Measurements from ENCODE around the gene GPR34.

DNA sequence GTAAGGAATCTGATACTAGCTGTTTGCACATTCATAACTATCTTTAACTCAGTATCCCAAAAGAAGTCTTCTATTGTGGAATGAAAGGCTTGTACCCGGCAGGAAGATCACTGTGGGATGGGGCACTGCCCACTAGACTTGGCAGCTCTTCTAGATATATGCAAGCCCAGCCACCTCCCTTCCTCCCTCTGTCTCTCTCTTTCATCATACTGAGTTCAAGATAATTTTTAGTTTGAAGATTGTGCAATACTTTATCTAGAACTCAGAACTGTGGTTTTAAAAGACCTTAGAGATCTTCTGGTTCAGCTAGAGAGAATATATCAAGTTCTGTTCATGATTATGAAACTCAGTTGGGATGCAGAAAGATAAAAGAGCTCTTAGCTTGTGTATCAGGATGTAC lies 22.5 kb upstream of the GPR34 start:
- TF ChIP-seq POLR2AphosphoS5 (IDR thresholded peaks at IDR 0.05): no peak
- TF ChIP-seq, protein P1, sequence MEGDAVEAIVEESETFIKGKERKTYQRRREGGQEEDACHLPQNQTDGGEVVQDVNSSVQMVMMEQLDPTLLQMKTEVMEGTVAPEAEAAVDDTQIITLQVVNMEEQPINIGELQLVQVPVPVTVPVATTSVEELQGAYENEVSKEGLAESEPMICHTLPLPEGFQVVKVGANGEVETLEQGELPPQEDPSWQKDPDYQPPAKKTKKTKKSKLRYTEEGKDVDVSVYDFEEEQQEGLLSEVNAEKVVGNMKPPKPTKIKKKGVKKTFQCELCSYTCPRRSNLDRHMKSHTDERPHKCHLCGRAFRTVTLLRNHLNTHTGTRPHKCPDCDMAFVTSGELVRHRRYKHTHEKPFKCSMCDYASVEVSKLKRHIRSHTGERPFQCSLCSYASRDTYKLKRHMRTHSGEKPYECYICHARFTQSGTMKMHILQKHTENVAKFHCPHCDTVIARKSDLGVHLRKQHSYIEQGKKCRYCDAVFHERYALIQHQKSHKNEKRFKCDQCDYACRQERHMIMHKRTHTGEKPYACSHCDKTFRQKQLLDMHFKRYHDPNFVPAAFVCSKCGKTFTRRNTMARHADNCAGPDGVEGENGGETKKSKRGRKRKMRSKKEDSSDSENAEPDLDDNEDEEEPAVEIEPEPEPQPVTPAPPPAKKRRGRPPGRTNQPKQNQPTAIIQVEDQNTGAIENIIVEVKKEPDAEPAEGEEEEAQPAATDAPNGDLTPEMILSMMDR (IDR thresholded peaks at IDR 0.05): no peak

Measured in prostate gland (tissue), 2 donors.